ENCODE data around the gene CSRP3.

The CSRP3 gene

DNA sequence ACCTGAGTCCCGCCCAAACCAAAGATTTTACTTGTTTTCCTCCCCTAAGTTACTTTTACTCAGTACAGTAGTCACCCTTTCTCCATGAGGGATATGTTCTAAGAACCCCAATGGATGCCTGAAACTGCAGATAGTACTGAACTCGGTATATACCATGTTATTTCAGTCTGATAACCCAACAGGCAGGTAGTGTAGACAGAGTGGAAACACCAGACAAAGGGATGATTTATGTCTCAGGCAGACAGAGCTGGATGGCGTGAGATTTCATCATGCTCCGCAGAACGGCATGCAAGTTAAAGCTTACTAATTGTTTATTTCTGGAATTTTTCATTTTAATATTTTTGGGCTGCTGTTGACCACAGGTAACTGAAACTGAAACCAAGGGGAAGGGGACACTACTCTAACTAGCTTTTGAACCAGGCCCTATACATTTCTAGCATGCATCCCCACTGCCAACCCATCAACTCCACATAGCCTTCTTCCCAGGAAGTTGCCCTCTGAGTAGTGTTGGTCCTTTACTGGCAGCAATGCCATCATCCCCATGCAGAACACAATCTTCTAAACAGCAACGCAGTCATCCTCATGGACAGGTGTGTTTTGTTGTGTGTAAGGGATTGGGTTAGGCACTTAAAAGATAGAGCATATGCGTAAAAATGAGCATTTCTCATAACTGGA, 27.7 kb downstream of the CSRP3 start:
- TF ChIP-seq, protein P1, sequence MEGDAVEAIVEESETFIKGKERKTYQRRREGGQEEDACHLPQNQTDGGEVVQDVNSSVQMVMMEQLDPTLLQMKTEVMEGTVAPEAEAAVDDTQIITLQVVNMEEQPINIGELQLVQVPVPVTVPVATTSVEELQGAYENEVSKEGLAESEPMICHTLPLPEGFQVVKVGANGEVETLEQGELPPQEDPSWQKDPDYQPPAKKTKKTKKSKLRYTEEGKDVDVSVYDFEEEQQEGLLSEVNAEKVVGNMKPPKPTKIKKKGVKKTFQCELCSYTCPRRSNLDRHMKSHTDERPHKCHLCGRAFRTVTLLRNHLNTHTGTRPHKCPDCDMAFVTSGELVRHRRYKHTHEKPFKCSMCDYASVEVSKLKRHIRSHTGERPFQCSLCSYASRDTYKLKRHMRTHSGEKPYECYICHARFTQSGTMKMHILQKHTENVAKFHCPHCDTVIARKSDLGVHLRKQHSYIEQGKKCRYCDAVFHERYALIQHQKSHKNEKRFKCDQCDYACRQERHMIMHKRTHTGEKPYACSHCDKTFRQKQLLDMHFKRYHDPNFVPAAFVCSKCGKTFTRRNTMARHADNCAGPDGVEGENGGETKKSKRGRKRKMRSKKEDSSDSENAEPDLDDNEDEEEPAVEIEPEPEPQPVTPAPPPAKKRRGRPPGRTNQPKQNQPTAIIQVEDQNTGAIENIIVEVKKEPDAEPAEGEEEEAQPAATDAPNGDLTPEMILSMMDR (conservative IDR thresholded peaks at IDR 0.05; ENCODE audit: low read length): no peak
- H3K4me3 ChIP-seq (ENCODE audit: low read length): no peak overlapping the region
- DNase-seq (ENCODE audit: low read depth): no peak

DNA sequence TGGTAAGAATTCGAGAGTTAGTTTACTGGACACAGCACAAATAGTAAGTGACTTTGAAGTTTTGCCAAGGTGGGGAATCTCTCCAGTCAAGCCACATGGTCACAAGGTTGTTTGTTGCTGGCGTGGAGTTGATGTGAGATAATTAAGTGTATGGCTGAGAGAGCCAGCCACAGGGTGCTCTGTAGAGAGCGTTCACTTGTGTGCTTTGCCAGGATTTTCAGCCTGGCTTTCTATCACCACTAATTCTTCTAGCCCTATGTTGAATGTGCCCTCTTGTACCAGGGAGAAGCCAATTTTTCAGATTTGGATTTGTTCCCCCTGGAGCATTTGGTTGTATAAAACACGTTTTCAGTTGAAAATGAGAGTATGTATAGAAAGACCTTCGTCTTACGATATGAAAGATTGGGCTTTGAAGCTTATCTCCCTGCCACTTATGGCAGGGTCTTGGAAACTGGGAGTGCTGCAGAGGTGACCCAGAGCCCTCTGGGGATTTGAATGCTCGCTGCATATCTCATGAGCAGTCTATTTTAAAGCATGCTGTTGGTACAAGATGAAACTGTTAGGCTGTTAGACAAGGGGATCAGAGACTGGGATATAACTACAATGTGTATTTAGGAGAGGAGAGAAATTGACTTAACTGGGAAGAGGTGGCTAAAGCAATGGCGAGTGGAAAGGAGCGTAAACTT, 28.6 kb downstream of the CSRP3 start:
- DNase-seq (ENCODE audit: low read depth): no peak
- no peak overlapping the region for H3K4me3 ChIP-seq (ENCODE audit: low read length)
- TF ChIP-seq, protein P1 (conservative IDR thresholded peaks at IDR 0.05; ENCODE audit: low read length): no peak

- no peak for DNase-seq (ENCODE audit: low read depth)
- TF ChIP-seq, protein P1 (conservative IDR thresholded peaks at IDR 0.05; ENCODE audit: low read length): no peak
- H3K4me3 ChIP-seq (ENCODE audit: low read length): no peak overlapping the region
These were observed 33.7 kb downstream of the CSRP3 start for GRCh38 chr11:19168090-19168489.

DNA sequence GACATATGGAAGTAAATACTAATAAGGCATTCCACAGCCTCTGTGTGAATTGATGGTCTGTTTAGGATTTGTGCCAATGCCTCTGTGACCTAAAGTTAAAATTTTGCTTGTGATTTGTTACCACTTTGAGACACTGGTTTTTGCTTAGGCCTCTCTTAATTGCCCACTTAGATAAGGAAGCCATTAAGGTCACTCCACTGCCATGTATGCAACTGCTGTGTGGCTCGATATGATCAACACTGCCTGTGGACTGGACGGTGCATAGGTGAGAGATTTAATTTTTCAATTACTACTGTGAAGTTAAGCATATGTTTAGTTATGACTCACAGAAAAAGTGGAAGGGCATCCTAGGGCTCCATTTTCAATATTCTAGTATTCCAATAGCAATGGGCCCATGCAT, 36.9 kb downstream of the CSRP3 start:
- TF ChIP-seq, protein P1 (conservative IDR thresholded peaks at IDR 0.05; ENCODE audit: low read length): no peak
- no peak for DNase-seq (ENCODE audit: low read depth)
- H3K4me3 ChIP-seq (ENCODE audit: low read length): no peak overlapping the region

DNA sequence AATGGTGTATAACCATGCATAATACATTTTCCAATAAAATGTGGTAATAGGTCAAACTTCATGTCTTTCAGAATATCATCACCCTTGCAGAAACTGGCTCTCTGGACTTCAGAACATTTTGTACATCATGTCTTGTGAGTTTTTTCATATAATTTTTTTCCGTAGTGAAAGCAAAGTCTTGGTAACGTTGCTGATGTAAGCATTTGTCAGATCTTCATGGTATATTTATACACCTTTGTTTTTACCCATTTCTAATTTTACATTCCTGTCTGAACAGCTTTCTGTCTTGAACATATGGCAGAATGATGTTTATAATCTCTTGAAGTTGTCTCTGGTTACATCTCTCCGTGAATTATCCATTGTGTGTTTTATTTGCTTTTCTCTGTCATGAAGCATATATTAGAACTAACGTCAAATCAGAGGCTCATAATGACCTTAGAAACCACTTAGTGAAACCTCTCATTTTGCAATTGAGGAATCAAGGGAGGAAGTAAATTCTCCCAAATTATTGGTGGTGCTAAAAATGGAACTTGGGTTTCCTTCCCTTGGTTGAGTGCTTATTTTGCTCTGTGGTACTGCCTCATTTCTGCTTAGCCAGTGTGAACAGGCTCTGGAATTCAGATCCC, 37.4 kb downstream of the CSRP3 start:
- no peak overlapping the region for H3K4me3 ChIP-seq (ENCODE audit: low read length)
- TF ChIP-seq, protein P1 (conservative IDR thresholded peaks at IDR 0.05; ENCODE audit: low read length): no peak
- DNase-seq (ENCODE audit: low read depth): no peak

DNA sequence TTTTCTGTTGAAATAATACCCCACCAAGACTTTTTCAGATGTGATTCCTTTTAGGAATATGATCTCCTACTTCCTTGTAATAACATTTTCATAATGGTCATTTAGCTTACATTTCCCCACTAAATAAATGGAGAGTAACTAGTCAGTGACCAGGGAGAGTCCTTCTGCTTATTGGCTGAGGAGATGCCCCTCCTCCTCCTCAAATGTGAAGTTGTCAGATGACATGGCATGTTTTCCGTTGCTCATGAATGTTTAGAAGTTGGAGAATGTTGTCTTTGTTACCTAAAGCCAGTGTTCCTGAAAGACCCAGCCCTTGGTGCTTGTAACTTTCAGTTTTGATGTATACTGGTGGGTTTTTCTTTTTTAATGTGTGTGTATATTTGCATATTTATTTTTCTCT, 38.2 kb downstream of the CSRP3 start:
- no peak overlapping the region for H3K4me3 ChIP-seq (ENCODE audit: low read length)
- TF ChIP-seq, protein P1 (conservative IDR thresholded peaks at IDR 0.05; ENCODE audit: low read length): no peak
- DNase-seq (ENCODE audit: low read depth): no peak
